Astrocyte (in vitro differentiated cells and primary cell): ENCODE measurements around the gene COA1. TPM values are rescaled to one million over a fixed set of nuclear protein-coding genes. Genes with fewer than 3 reads are reported as not detected.
"Not testable (repeated sequence)": the region's sequence is repeated elsewhere in the genome, so short reads cannot be mapped to it uniquely, and the experiment has no call there.

Experiments
- DNase-seq: peaks from one replicate; pipeline ENCODE4 v3.0.0-alpha.2; 2010; ENCODE audit warnings: low read depth
- FAIRE-seq: peaks from 2 replicates; lab custom pipeline; 2011; peaks lifted over from hg19 to GRCh38; lab: Jason Lieb, UNC
- H2AFZ ChIP-seq: 2 replicates; pipeline ENCODE4 v1.6.0; 2012; ENCODE audit warnings: low read depth, low read length, inconsistent platforms
- H3K27ac ChIP-seq: 2 replicates; pipeline ENCODE4 v1.5.1; 2011; ENCODE audit warnings: low read depth, low read length, inconsistent platforms
- H3K27me3 ChIP-seq: 2 replicates; pipeline ENCODE4 v1.6.0; 2011; ENCODE audit warnings: low read length, inconsistent platforms; ENCODE audit not compliant: insufficient read depth
- H3K36me3 ChIP-seq: 2 replicates; pipeline ENCODE4 v1.5.1; 2011; ENCODE audit warnings: low read length, inconsistent platforms; ENCODE audit not compliant: insufficient read depth
- H3K4me1 ChIP-seq: 2 replicates; pipeline ENCODE4 v1.5.1; 2011; ENCODE audit warnings: low read length, inconsistent platforms; ENCODE audit not compliant: insufficient read depth
- H3K4me2 ChIP-seq: 2 replicates; pipeline ENCODE4 v1.6.0; 2012; ENCODE audit warnings: low read length, inconsistent platforms
- H3K4me3 ChIP-seq: 2 replicates; pipeline ENCODE4 v1.5.1; 2011; ENCODE audit warnings: low read depth, mild to moderate bottlenecking, low read length, inconsistent platforms; ENCODE audit not compliant: insufficient read depth
- H3K79me2 ChIP-seq: 2 replicates; pipeline ENCODE4 v1.6.0; 2012; ENCODE audit warnings: mild to moderate bottlenecking, low read length, inconsistent platforms; ENCODE audit not compliant: insufficient read depth
- H3K9ac ChIP-seq: 2 replicates; pipeline ENCODE4 v1.6.0; 2012; ENCODE audit warnings: mild to moderate bottlenecking, low read length, inconsistent platforms
- H3K9me3 ChIP-seq: 2 replicates; pipeline ENCODE4 v1.5.1; 2012; ENCODE audit warnings: low read depth, mild to moderate bottlenecking, low read length, inconsistent platforms; ENCODE audit not compliant: insufficient read depth
- H4K20me1 ChIP-seq: 2 replicates; pipeline ENCODE4 v1.6.0; 2012; ENCODE audit warnings: low read length, inconsistent platforms; ENCODE audit not compliant: insufficient read depth
- H3K27ac Mint-ChIP-seq: one replicate; pipeline ENCODE4 v1.8.0; 2021; ENCODE audit warnings: mild to moderate bottlenecking, mixed read lengths; ENCODE audit not compliant: unreplicated experiment
- H3K27me3 Mint-ChIP-seq: one replicate; pipeline ENCODE4 v1.8.0; 2021; ENCODE audit warnings: low read depth, mixed read lengths; ENCODE audit not compliant: unreplicated experiment
- H3K36me3 Mint-ChIP-seq: one replicate; pipeline ENCODE4 v1.8.0; 2021; ENCODE audit warnings: low read depth, mixed read lengths; ENCODE audit not compliant: unreplicated experiment
- H3K4me1 Mint-ChIP-seq: one replicate; pipeline ENCODE4 v1.8.0; 2021; ENCODE audit warnings: low read depth, mixed read lengths; ENCODE audit not compliant: unreplicated experiment
- H3K4me3 Mint-ChIP-seq: one replicate; pipeline ENCODE4 v1.8.0; 2021; ENCODE audit warnings: mild to moderate bottlenecking, moderate library complexity, mixed read lengths; ENCODE audit not compliant: unreplicated experiment
- H3K9me3 Mint-ChIP-seq: one replicate; pipeline ENCODE4 v1.8.0; 2021; ENCODE audit warnings: mild to moderate bottlenecking, mixed read lengths; ENCODE audit not compliant: unreplicated experiment
- CTCF ChIP-seq: IDR thresholded peaks from 2 replicates; pipeline ENCODE4 v1.5.1; 2011; ENCODE audit warnings: low read depth, mild to moderate bottlenecking, inconsistent platforms, low read length, moderate library complexity; ENCODE audit not compliant: insufficient read depth
- EZH2 ChIP-seq: IDR thresholded peaks from 2 replicates; pipeline ENCODE4 v1.6.1; 2012; ENCODE audit warnings: mild to moderate bottlenecking, low read length, inconsistent platforms; ENCODE audit not compliant: insufficient read depth
- total RNA-seq: library from RNA; stranded (reverse); gene quantifications from 2 replicates; pipeline ENCODE4 v1.2.1, GENCODE V29; 2021

Gene COA1
- total RNA-seq, 1 donor from 2014 or later = 47.0 TPM

- peak; percentile 99 for FAIRE-seq
- H4K20me1 ChIP-seq = no peaks in the 10 kb centered on the region
- peaks cover 13% of the 10 kb centered on the region for H3K4me1 Mint-ChIP-seq
- H3K4me3 Mint-ChIP-seq = no peak overlapping the region
- no peaks in the 10 kb centered on the region for H3K36me3 Mint-ChIP-seq
- peak overlapping the region; percentile 13 for H3K27ac Mint-ChIP-seq
- H3K9me3 Mint-ChIP-seq = peaks cover 9% of the 10 kb centered on the region
- TF ChIP-seq EZH2 = no peak
- no peak for TF ChIP-seq CTCF
- H3K27me3 ChIP-seq = no peaks in the 10 kb centered on the region
- no peaks in the 10 kb centered on the region for H3K27me3 Mint-ChIP-seq
- H3K27ac ChIP-seq = peak overlapping the region; percentile 83
- H3K9me3 ChIP-seq = no peaks in the 10 kb centered on the region
- H3K36me3 ChIP-seq = no peaks in the 10 kb centered on the region
- H3K9ac ChIP-seq = peak overlapping the region; percentile 18
- peak; percentile 99 for DNase-seq
- no peak overlapping the region for H2AFZ ChIP-seq
- no peak overlapping the region for H3K4me3 ChIP-seq
- H3K4me2 ChIP-seq = peak overlapping the region; percentile 49
- peaks cover 84% of the 10 kb centered on the region for H3K79me2 ChIP-seq
- H3K4me1 ChIP-seq = peaks cover 17% of the 10 kb centered on the region
These were observed 54.5 kb downstream of the COA1 start for GRCh38 chr7:43674559-43675436.

DNA sequence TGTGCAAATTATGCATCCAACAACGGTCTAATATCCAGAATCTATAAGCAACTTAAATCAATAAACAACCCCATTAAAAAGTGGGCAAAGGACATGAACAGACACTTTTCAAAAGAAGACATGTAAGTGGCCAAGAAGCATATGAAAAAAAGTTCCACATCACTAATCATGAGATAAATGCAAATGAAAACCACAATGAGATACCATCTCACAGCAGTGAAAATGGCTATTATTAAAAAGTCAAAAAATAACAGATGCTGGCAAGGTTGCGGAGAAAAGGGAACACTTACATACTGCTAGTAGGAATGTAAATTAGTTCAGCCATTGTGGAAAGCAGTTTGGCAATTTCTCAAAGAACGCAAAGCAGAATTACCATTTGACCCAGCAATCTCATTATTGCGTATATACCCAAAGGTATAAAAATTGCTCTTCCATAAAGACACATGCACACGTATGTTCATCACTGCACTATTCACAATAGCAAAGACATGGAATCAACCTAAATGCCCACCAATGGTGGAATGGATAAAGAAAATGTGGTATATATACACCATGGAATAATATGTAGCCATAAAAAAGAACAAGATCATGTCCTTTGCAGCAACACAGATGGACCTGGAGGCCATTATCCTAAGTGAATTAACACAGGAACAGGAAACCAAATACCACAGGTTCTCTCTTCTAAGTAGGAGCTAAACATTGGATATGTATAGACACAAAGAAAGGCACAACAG, 55.9 kb downstream of the COA1 start:
- FAIRE-seq, H2AFZ ChIP-seq, H3K9me3 Mint-ChIP-seq, H3K27me3 ChIP-seq, H3K4me3 Mint-ChIP-seq, H3K4me2 ChIP-seq, H3K4me3 ChIP-seq, H3K36me3 Mint-ChIP-seq, H3K36me3 ChIP-seq, H3K27me3 Mint-ChIP-seq, H4K20me1 ChIP-seq, H3K9me3 ChIP-seq, H3K27ac Mint-ChIP-seq: not testable (repeated sequence)
- DNase-seq = peak; percentile 91
- Histone ChIP-seq H3K4me1 (peaks cover 23% of the 10 kb centered on the region), H3K9ac (peak overlapping the region; percentile 18), H3K27ac (peak overlapping the region; percentile 83), H3K79me2 (peaks cover 84% of the 10 kb centered on the region)
- H3K4me1 Mint-ChIP-seq = peaks cover 18% of the 10 kb centered on the region

DNA sequence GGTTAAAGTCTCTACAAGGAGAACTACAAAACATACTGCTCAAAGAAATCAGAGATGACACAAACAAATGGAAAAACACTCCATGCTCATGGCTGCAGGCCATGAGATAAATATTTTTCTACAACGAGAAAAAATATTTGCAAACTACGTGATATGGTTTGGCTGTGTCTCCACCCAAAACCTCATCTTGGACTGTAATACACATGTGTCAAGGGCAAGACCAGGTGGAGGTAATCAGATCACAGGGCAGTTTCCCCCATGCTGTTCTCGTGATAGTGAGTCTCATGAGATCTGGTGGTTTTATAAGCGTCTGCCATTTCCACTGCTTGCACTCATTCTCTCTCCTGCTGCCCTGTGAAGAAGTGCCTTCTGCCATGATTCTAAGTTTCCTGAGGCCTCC, 57.8 kb downstream of the COA1 start:
- Histone ChIP-seq H3K27ac (no peak overlapping the region), H3K36me3 (no peaks in the 10 kb centered on the region), H3K9me3 (no peaks in the 10 kb centered on the region), H3K27me3 (no peaks in the 10 kb centered on the region), H2AFZ (no peak overlapping the region), H3K4me3 (no peak overlapping the region), H4K20me1 (no peaks in the 10 kb centered on the region), H3K9ac (no peak overlapping the region), H3K79me2 (peaks cover 82% of the 10 kb centered on the region), H3K4me2 (no peak overlapping the region), H3K4me1 (peaks cover 23% of the 10 kb centered on the region)
- Mint-ChIP-seq H3K27ac (no peak overlapping the region), H3K9me3 (peaks cover 14% of the 10 kb centered on the region), H3K36me3 (peaks cover 2% of the 10 kb centered on the region), H3K4me3 (no peak overlapping the region), H3K4me1 (peaks cover 18% of the 10 kb centered on the region), H3K27me3 (no peaks in the 10 kb centered on the region)
- peak; percentile 53 for DNase-seq
- peak; percentile 17 for FAIRE-seq
- TF ChIP-seq CTCF (no peak), EZH2 (no peak)
